H1 (cell line): ENCODE results near the gene CD68. TPM values are rescaled to one million over a fixed set of nuclear protein-coding genes. Genes with fewer than 3 reads are reported as not detected.

Source experiments
- CTCF ChIA-PET: fragments of 300-600 bp; sonication (Branson Sonifier 250); formaldehyde crosslinking; loops from one replicate; lab custom pipeline; 2021; ENCODE audit not compliant: partially characterized antibody; lab: Charles Lee
- POLR2A ChIA-PET: fragments of 300-600 bp; sonication (Branson Sonifier 250); formaldehyde crosslinking; loops from one replicate; lab custom pipeline; 2021; ENCODE audit warnings: inconsistent platforms; ENCODE audit not compliant: partially characterized antibody; lab: Charles Lee
- DNase-seq, 2 experiments: peaks; one replicate each; pipeline versions ENCODE4 v3.0.0 to v3.0.0-alpha.2; 2010 to 2022; ENCODE audit warnings: low spot score in 2 of 2, low read depth in 1 of 2, mixed read lengths in 1 of 2
- FAIRE-seq: peaks from 2 replicates; lab custom pipeline; 2011; peaks lifted over from hg19 to GRCh38; lab: Jason Lieb, UNC
- H2AFZ ChIP-seq: 2 replicates; pipeline ENCODE4 v1.8.1; 2012; ENCODE audit warnings: low read length, inconsistent platforms
- H2AK5ac ChIP-seq: 2 replicates; pipeline ENCODE4 v1.6.1; 2013; ENCODE audit warnings: low read depth, low read length
- H2BK120ac ChIP-seq: replicated peaks from 2 replicates; pipeline ENCODE3; 2013; ENCODE audit warnings: low read depth, low read length, inconsistent platforms
- H2BK12ac ChIP-seq: 2 replicates; pipeline ENCODE4 v1.6.1; 2013; ENCODE audit warnings: low read depth, low read length
- H2BK15ac ChIP-seq: 2 replicates; pipeline ENCODE4 v1.6.1; 2013; ENCODE audit warnings: low read length
- H2BK20ac ChIP-seq: 2 replicates; pipeline ENCODE4 v1.6.1; 2013; ENCODE audit warnings: low read length
- H2BK5ac ChIP-seq: 2 replicates; pipeline ENCODE4 v1.6.1; 2013; ENCODE audit warnings: low read depth, low read length
- H3K14ac ChIP-seq: 2 replicates; pipeline ENCODE4 v1.6.1; 2013; ENCODE audit warnings: inconsistent platforms; ENCODE audit not compliant: insufficient read length
- H3K18ac ChIP-seq: 2 replicates; pipeline ENCODE4 v1.6.1; 2013; ENCODE audit warnings: low read length; ENCODE audit errors: extremely low read depth
- H3K23ac ChIP-seq: 2 replicates; pipeline ENCODE4 v1.6.1; 2013; ENCODE audit warnings: inconsistent platforms; ENCODE audit not compliant: insufficient read length
- H3K23me2 ChIP-seq: 2 replicates; pipeline ENCODE4 v1.6.1; 2013; ENCODE audit warnings: low read depth, low read length
- H3K27ac ChIP-seq: 2 replicates; pipeline ENCODE4 v1.6.1; 2011; ENCODE audit warnings: low read depth, low read length, inconsistent platforms
- H3K27me3 ChIP-seq, 4 experiments: replicated peaks in 1 of 4; 1 replicate in 1 of 4; 2 replicates in 3 of 4; pipeline versions ENCODE4 v1.6.1 to v1.8.1; 2011 to 2013; ENCODE audit warnings: low read length in 3 of 4, mild to moderate bottlenecking in 3 of 4, inconsistent platforms in 2 of 4, mixed read lengths in 2 of 4, moderate library complexity in 1 of 4; ENCODE audit not compliant: control insufficient read depth in 3 of 4, insufficient read depth in 3 of 4; ENCODE audit errors: extremely low read depth in 1 of 4
- H3K36me3 ChIP-seq, 4 experiments: 2 replicates each; pipeline versions ENCODE4 v1.6.1 to v1.8.1; 2011 to 2013; ENCODE audit warnings: mild to moderate bottlenecking in 4 of 4, low read length in 3 of 4, moderate library complexity in 2 of 4, control low read depth in 1 of 4, inconsistent platforms in 1 of 4; ENCODE audit not compliant: insufficient read depth in 4 of 4, control insufficient read depth in 2 of 4
- H3K4ac ChIP-seq: replicated peaks from 2 replicates; pipeline ENCODE3; 2013; ENCODE audit warnings: low read length, low read depth, mixed read lengths, inconsistent platforms; ENCODE audit not compliant: insufficient read length
- H3K4me1 ChIP-seq, 4 experiments: replicated peaks in 1 of 4; 1 replicate in 1 of 4; 2 replicates in 3 of 4; pipeline versions ENCODE4 v1.6.1 to v1.8.1; 2011 to 2013; ENCODE audit warnings: low read length in 3 of 4, inconsistent platforms in 2 of 4, mixed read lengths in 1 of 4; ENCODE audit not compliant: insufficient read depth in 4 of 4, control insufficient read depth in 3 of 4
- H3K4me2 ChIP-seq, 2 experiments: 2 replicates each; pipeline versions ENCODE4 v1.6.1 to v1.8.1; 2011 to 2013; ENCODE audit warnings: low read depth in 2 of 2, low read length in 2 of 2, control low read depth in 1 of 2, inconsistent platforms in 1 of 2, mild to moderate bottlenecking in 1 of 2; ENCODE audit not compliant: insufficient read depth in 1 of 2
- H3K4me3 ChIP-seq, 4 experiments: fragments of 200-600, 300-600 bp in 1 of 4; sonication (generic), shearing (Covaris generic), sonication (Bioruptor Twin) in 1 of 4; 2 replicates each; pipeline versions ENCODE4 v1.5.1 to v1.8.1; 2011 to 2016; ENCODE audit warnings: low read length in 4 of 4, low read depth in 3 of 4, control low read depth in 2 of 4, inconsistent platforms in 2 of 4, mild to moderate bottlenecking in 2 of 4, mixed read lengths in 1 of 4, moderate library complexity in 1 of 4; ENCODE audit not compliant: insufficient read depth in 2 of 4; ENCODE audit errors: extremely low read depth in 1 of 4
- H3K56ac ChIP-seq: replicated peaks from 2 replicates; pipeline ENCODE3; 2013; ENCODE audit warnings: low read depth, mild to moderate bottlenecking, mixed read lengths, low read length, inconsistent platforms; ENCODE audit not compliant: insufficient read length
- H3K79me1 ChIP-seq: 2 replicates; pipeline ENCODE4 v1.6.1; 2013; ENCODE audit warnings: low read depth, low read length, control low read depth
- H3K79me2 ChIP-seq, 2 experiments: 2 replicates each; pipeline versions ENCODE4 v1.6.1 to v1.8.1; 2012 to 2013; ENCODE audit warnings: low read length in 2 of 2, mild to moderate bottlenecking in 2 of 2, inconsistent platforms in 1 of 2; ENCODE audit not compliant: insufficient read depth in 2 of 2, control insufficient read depth in 1 of 2
- H3K9ac ChIP-seq, 4 experiments: replicated peaks in 1 of 4; 1 replicate in 1 of 4; 2 replicates in 3 of 4; pipeline versions ENCODE4 v1.6.1 to v1.8.1; 2011 to 2013; ENCODE audit warnings: low read depth in 3 of 4, low read length in 3 of 4, control low read depth in 2 of 4, mild to moderate bottlenecking in 2 of 4, moderate library complexity in 2 of 4, inconsistent platforms in 1 of 4; ENCODE audit errors: extremely low read depth in 1 of 4
- H3K9me3 ChIP-seq, 2 experiments: 2 replicates each; pipeline versions ENCODE4 v1.6.1 to v1.8.1; 2012 to 2013; ENCODE audit warnings: mild to moderate bottlenecking in 2 of 2, moderate library complexity in 2 of 2, control low read depth in 1 of 2, inconsistent platforms in 1 of 2, low read depth in 1 of 2, low read length in 1 of 2, mixed read lengths in 1 of 2; ENCODE audit not compliant: insufficient read depth in 2 of 2
- H4K20me1 ChIP-seq, 2 experiments: replicated peaks in 1 of 2; 2 replicates each; pipeline versions ENCODE3 to v1.8.1; 2011 to 2013; ENCODE audit warnings: inconsistent platforms in 2 of 2, low read length in 2 of 2, mild to moderate bottlenecking in 1 of 2; ENCODE audit not compliant: insufficient read depth in 2 of 2, control insufficient read depth in 1 of 2
- H4K5ac ChIP-seq: 2 replicates; pipeline ENCODE4 v1.6.1; 2013; ENCODE audit warnings: low read length, low read depth, mixed read lengths, inconsistent platforms; ENCODE audit not compliant: insufficient read length
- H4K8ac ChIP-seq: 2 replicates; pipeline ENCODE4 v1.8.0; 2013; ENCODE audit warnings: mild to moderate bottlenecking, moderate library complexity, low read length, inconsistent platforms; ENCODE audit not compliant: insufficient read depth; ENCODE audit errors: extremely low read depth
- H4K91ac ChIP-seq: replicated peaks from 2 replicates; pipeline ENCODE3; 2013; ENCODE audit warnings: low read length, mixed read lengths, inconsistent platforms; ENCODE audit not compliant: insufficient read length
- BACH1 ChIP-seq: IDR thresholded peaks from 2 replicates; pipeline ENCODE4 v1.6.1; 2012; ENCODE audit warnings: low read length, improper control_type of control experiment
- CTBP2 ChIP-seq: IDR thresholded peaks from 2 replicates; pipeline ENCODE4 v1.7.0; 2011; ENCODE audit warnings: borderline replicate concordance, mild to moderate bottlenecking, moderate library complexity, mixed read lengths, low read length; ENCODE audit not compliant: insufficient read depth, insufficient read length
- EP300 ChIP-seq, 2 experiments: IDR thresholded peaks; 1 replicate in 1 of 2; 2 replicates in 1 of 2; pipeline ENCODE4 v1.6.1; 2011 to 2012; ENCODE audit warnings: low read depth in 2 of 2, low read length in 2 of 2, mild to moderate bottlenecking in 2 of 2, borderline replicate concordance in 1 of 2, inconsistent platforms in 1 of 2, moderate library complexity in 1 of 2
- POLR2A ChIP-seq, 2 experiments: IDR thresholded peaks; 1 replicate in 1 of 2; 2 replicates in 1 of 2; pipeline ENCODE4 v1.6.1; 2011; ENCODE audit warnings: low read depth in 2 of 2, low read length in 2 of 2, mild to moderate bottlenecking in 2 of 2; ENCODE audit errors: control extremely low read depth in 1 of 2
- SAP30 ChIP-seq: fragments of 300-600 bp; sonication (generic); IDR thresholded peaks from 2 replicates; pipeline ENCODE4 v1.7.1; 2012; ENCODE audit warnings: low read length, moderate library complexity, mild to moderate bottlenecking, inconsistent platforms; ENCODE audit not compliant: insufficient read depth, insufficient replicate concordance
- SRF ChIP-seq: IDR thresholded peaks from 2 replicates; pipeline ENCODE4 v1.6.1; 2011; ENCODE audit warnings: mild to moderate bottlenecking, low read depth, low read length, moderate library complexity
- WGBS, 2 experiments: shearing (Covaris generic) in 1 of 2; methylation state at CpG; one replicate each; pipeline versions ENCODE4 v1.1.6 to v1.1.7; 2013 to 2015; ENCODE audit warnings: low lambda C conversion rate in 2 of 2, mixed read lengths in 2 of 2, inconsistent platforms in 1 of 2, low coverage in 1 of 2, missing lambda C conversion rate in 1 of 2; ENCODE audit not compliant: insufficient replicate concordance in 2 of 2, insufficient coverage in 1 of 2, insufficient read length in 1 of 2; ENCODE audit errors: extremely low coverage in 1 of 2, missing lambda C conversion rate in 1 of 2; 5-methylcytosine and 5-hydroxymethylcytosine counted together
- polyA plus RNA-seq, 7 experiments: library from polyadenylated mRNA; depleted of rRNA in 3 of 7; stranded (reverse) in 5 of 7; unstranded in 2 of 7; fragments of >200 nt in 5 of 7; fragments of 200-250 nt in 2 of 7; gene quantifications; 1 replicate in 5 of 7; 2 replicates in 1 of 7; 4 replicates in 1 of 7; pipeline versions ENCODE4 v1.2.1 to v1.2.3, GENCODE V29; 2011 to 2013; ENCODE audit warnings: missing spikeins in 2 of 7, mixed read lengths in 2 of 7
- total RNA-seq: library from RNA; stranded (reverse); fragmentation: NEBNext Ultra II Directional; extraction: Animal tissue kit (Norgen Biotek cat#: 25700); gene quantifications from 2 replicates; pipeline ENCODE4 v1.2.1, GENCODE V29; 2021

CD68 gene
- total and polyA plus RNA-seq, 2 of the 8 experiments (the other 6 are each of a cell fraction or from before 2014, with no cell fraction given) = 0.18 TPM; not detected in 1

- H2BK120ac ChIP-seq = no peak overlapping the region
- H2BK20ac ChIP-seq = no peak overlapping the region
- ChIA-PET POLR2A (interaction anchor here (0.6 to 37.5 kb wide), 27 partner anchors 6 to 351 kb away, joined by 3 to 1144 read pairs (median 4); partner anchors contain the start of genes CD68, CHRNB1, MPDU1 and NEURL4), CTCF (interaction anchor here (0.6 to 3.6 kb wide), 4 partner anchors 13 to 61 kb away, joined by 3 to 24 read pairs (median 4); partner anchors contain the start of genes SENP3 and SOX15)
- no peak overlapping the region; a peak in 1 of 4 replicates for H3K4me2 ChIP-seq
- DNase-seq (no peak), FAIRE-seq (no peak)
- no peak overlapping the region for H2BK15ac ChIP-seq
- no peak overlapping the region for H3K56ac ChIP-seq
- H3K79me1 ChIP-seq = peaks cover 10% of the 10 kb centered on the region
- TF ChIP-seq EP300 (IDR thresholded peaks at IDR 0.05; ENCODE audit: borderline replicate concordance in 1 of 2, low read depth in 2 of 2, low read length in 2 of 2) = no peak
- TF ChIP-seq POLR2A (IDR thresholded peaks at IDR 0.05; ENCODE audit: control extremely low read depth in 1 of 2, low read depth in 2 of 2, low read length in 2 of 2) = no peak
- no peak for TF ChIP-seq BACH1
- no peak for TF ChIP-seq SAP30
- no peak for TF ChIP-seq CTBP2
- TF ChIP-seq SRF = no peak
- H3K4me3 ChIP-seq = no peak overlapping the region; a peak in 1 of 8 replicates
- H4K8ac ChIP-seq = no peak overlapping the region
- H3K36me3 ChIP-seq = peaks cover 45 to 63% (median 51%) of the 10 kb centered on the region in 4 experiments
- WGBS, 2 experiments = 95% methylated on average over 7 of the region's 7 CpGs; no CpG with 5 or more reads in 1 of the 2 experiments
- no peaks in the 10 kb centered on the region for H3K27me3 ChIP-seq
- no peak overlapping the region for H3K23ac ChIP-seq
- H2BK12ac ChIP-seq = no peak overlapping the region
- H3K4ac ChIP-seq = no peak overlapping the region
- H2BK5ac ChIP-seq = no peak overlapping the region
- H3K9ac ChIP-seq = no peak overlapping the region
- H3K14ac ChIP-seq = no peak overlapping the region
- no peak overlapping the region for H3K27ac ChIP-seq
- peaks cover 6% of the 10 kb centered on the region for H3K23me2 ChIP-seq
- peaks cover 4 to 10% (median 7%) of the 10 kb centered on the region in 4 experiments for H3K4me1 ChIP-seq
- no peak overlapping the region for H4K5ac ChIP-seq
- peaks cover 27 to 34% of the 10 kb centered on the region in 2 experiments for H4K20me1 ChIP-seq
- no peak overlapping the region for H2AK5ac ChIP-seq
- no peak overlapping the region for H3K18ac ChIP-seq
- peaks cover 23 to 39% of the 10 kb centered on the region in 2 experiments for H3K79me2 ChIP-seq
- H4K91ac ChIP-seq = no peak overlapping the region
- no peaks in the 10 kb centered on the region for H3K9me3 ChIP-seq
- H2AFZ ChIP-seq = no peak overlapping the region
Measured at GRCh38 chr17:7575959-7576358, 3.5 kb upstream of the CD68 start.
